SHP77 (cell line): ENCODE measurements around the gene ADRB1.

Source experiments
- DNase-seq, 2 experiments: peaks; one replicate each; lab custom pipeline; 2025; lab: John Stamatoyannopoulos, UW

Gene ADRB1

DNA sequence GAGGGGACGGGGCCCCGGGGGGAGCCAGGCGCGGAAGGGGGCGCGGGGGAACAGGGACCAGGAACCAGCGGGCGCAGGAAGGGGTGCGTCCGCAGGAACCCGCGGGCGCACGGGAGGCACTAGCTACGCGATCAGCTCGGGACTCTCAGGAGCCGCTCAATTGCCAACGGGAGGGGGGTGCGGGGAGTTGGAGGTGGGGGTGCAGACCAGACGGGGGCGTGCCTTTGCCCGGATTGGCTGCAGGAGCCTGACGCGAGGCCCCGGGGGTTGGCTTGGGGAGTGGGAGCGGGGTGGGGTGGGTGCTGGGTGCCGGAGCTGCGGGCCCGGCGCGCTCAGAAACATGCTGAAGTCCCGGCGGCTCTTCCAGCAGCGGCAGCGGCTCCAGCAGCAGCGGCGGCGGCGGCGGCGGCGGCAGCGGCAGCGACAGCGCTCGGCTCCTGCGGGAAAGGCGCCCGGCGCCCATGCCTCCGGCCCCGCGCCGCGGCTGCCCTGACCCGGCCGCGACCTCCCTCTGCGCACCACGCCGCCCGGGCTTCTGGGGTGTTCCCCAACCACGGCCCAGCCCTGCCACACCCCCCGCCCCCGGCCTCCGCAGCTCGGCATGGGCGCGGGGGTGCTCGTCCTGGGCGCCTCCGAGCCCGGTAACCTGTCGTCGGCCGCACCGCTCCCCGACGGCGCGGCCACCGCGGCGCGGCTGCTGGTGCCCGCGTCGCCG, at the start of gene ADRB1:
TSS of gene ADRB1 (plus strand) at position 335 of the 715 bp plus-strand sequence. CDS start at position 602, 267 bp downstream.
- no peak for DNase-seq

DNA sequence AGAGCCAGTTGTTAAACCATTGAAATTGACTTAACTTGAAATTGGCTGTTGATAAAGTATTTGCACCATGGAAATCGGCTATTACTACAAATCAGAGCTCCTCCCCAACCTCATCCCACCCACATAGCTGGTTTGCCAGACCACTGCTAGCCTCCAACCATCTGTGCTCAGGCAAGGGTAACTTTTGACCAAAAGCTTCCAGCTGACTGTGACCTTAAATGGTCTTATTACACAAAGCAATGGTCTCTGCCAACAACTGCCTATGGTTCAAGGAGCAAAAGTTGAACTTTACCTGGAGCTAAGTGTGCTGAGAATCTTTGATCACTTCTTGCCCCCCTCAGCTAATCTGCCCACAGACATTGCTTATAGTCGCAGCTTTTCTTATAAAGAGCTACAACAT, 48.5 kb upstream of the ADRB1 start:
- no peak for DNase-seq

DNA sequence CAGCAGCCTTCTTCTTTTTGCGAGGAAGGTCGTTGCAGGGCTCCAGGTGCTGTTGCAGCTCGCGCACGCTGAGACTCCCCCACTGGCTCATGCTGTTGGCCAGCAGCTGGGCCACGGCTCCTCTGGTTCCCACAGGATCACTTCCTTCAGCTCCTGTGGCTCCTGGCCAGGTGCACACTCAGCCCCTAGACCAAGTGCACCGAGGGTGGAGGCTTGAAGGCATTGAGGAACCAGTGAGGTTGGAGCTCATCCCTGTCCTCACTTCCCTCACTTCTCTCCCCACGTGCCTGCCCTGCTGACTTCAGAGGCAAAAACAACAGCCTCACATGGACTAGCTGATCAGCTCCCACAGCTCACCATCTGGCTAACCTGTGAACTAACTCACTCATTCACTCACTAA, 46.2 kb upstream of the ADRB1 start:
- DNase-seq, result no peak

DNA sequence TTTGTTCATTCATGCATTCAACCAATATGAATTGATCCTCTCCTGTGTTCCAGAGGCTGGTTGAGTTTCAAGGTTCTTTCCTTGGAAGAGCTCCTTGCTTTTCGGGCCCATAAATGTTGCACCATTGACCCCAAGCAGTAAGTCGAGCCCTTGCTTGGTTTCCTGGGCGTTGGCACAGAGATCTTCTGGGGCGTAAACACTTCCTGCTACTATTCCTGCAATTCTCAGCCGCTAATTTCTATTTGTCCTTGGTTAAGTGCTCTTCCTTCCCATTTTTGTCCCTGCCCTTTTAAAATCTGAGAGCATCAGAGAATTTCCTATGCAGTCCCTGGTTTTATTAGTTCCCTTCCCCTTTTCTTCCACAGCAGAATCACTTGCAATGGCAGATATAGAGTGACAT, 44.1 kb upstream of the ADRB1 start:
- DNase-seq, result no peak

DNA sequence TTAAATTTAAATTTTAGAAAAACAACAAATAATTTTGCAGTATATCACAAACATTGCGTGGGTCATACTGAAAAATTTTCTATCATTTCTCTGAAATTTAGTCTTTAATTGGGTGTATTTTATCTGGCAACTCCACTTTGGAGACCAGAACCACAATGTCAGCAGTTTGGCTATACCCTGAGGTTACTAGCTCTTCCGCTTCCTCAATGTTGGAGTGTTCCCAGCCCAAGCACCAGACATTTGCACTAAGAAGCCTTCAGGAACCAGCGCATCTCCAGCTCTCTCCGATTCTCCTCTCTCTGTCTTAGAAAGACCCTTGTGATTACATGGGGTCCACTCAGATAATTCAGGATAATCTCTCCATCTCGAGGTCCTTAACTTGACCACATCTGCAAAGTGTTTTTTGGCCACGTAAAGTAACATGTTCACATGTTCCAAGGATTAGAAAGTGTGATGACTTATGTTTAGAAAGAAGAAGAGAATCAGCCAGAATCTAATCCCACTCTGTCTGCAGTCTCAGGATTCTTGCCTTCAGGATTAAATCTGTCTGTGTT, 43.1 kb upstream of the ADRB1 start:
- no peak for DNase-seq

DNA sequence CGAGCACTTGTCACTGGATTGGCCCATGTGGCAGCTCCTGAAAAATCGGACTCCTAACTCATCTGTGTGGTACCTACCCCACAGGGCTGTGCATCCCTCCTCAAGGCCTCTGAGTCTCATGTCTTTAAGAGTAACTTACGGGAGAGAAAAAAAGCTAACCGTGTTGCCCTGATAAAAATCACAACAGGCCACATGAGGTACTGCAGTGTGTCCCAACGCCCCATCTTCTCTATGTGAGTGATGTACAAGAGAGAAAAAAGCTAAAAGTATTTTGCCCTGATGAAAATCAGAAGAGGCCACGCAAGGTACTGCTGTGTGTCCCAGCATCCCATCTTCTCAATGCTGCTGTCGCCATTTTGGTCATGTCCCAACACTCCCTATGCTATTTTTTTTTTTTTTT, 41.2 kb upstream of the ADRB1 start:
- DNase-seq, result no peak

DNA sequence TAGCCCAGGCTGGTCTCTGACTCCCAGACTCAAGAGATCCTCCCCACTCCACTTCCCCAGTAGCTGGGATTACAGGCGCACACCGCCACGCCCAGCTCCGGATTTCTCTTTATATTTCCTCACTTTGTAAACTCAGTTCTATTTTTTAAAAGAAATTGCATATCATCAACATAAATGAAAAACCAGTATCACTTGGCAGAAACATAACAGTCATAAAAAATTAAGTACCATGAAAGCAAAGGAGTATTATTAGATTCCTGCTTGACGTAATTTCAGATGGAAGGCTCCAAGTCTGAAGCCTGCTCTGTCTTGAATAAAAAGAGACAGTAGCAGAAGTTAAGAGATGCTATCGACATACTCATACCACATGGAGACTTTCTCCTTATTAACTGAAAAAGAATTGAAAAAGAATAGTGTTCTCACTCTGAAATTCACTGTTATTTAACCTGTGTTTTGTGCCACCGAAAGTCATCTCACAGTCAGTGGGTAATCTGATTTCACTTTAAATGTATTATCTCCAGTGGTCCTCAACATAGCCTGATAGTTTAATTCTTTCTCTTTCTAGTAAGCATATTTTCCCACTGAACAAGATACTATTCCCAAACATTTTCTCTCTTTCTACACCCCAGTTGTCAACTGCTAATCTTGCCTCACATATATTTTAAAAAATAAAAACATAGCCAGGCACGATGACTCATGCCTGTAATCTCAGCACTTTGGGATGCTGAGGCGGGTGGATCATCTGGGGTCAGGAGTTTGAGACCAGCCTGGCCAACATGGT, 40.3 kb upstream of the ADRB1 start:
- DNase-seq, result no peak

DNA sequence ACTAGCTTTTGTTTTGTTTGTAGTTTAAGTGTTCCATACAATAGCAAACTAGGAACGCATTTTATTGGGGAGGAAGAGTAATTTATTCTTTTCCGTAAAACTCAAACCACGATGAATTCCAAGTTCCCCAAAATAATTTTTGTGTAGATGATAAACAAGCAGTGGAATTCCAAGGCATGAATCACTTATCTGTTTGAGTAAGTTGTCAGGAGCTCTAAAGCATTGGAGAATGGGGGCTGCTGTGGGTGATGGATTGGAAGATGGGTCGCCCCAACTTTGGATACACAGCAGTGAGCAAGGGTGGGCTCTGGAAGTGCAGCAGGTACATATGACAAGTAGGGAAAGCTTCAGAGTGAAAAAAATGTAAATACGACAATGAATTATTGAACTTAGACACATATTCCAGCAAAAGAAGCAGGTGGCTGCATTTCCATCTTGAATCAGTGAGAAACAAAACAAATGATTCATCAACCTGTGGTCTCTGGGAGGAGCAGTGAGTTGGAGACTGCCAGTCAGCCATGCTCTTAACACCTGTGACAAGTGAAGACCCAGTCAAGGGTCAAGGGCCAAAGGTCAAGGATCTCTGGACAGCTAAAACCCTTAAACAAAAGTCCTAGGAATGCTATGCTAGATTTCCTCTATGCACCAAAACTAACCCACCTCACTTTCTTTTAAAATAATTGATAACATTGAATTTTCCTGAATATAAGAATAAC, 34.2 kb upstream of the ADRB1 start:
- DNase-seq, result no peak

DNA sequence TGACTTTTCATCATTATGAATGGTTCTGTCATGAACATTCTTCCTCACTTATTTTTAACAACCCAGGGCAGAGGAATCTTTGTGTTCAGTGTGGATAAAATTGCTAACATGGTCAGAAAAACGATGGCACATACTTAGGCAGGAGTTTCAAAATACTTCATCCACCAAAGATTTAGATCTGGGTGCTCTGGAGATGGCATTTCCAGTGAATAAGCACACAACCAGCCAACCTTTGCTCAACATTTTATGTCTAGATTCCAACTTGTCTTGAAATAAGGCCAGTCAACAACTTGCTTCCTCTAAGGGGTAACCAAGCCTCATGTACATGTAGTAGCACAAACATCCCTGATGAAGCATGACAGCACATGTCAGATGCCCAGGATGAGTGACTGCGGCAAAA, 33.4 kb upstream of the ADRB1 start:
- no peak for DNase-seq

DNA sequence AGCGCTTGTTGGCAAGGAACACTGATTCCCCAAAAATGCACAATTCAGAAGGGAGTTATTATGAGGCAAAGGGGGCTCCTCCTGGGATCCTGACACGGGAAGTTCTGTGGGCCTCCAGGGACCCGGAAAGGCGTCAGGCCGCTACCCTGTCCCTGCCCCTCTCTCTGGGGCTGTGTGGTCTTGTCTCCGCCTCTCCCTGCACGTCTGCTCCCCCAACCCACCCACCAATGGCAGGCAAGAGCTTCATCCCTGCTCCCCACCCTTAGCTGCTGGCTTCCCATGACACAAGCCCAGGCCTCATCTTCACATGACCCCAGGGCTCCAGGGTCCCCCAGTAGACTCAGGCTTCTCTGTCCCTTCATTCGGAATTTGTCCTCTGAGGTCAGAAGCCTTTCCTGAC, 31.0 kb upstream of the ADRB1 start:
- DNase-seq, result no peak

DNA sequence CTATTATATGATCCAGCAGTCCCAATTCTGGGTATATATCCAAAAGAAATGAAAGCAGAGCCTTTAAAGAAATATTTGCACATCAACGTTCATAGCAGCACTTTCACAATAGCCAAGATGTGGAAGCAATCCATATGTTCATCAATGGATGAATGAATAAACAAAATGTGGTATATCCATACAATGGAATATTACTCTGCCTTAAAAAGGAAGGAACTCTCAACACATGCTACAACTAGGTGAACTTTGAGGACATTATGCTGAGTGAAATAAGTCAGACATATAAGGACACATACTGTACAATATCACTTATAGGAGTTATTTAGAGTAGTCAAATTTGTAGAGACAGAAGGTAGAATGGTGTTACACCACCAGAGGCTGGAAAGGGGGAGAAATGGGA, 28.0 kb upstream of the ADRB1 start:
- DNase-seq, result no peak

DNA sequence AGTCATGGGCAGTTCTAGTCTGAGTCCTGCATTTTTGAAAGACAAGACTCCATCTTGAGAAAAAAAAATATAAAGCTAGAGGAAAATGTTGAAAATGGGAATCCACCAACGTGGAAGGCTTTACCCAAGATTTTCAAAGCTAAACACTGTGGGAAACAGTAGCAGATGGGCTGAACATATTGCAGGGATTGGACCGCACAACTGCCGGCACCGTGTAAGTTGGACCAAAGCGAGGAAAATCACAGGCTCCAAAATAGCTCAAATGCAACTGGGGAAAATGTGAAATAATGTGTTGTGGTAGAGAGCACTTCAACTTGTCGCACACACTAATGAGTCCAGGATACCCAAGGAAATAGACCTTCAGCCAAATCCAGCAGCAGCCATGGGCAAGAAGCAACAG, 26.4 kb upstream of the ADRB1 start:
- no peak for DNase-seq

DNA sequence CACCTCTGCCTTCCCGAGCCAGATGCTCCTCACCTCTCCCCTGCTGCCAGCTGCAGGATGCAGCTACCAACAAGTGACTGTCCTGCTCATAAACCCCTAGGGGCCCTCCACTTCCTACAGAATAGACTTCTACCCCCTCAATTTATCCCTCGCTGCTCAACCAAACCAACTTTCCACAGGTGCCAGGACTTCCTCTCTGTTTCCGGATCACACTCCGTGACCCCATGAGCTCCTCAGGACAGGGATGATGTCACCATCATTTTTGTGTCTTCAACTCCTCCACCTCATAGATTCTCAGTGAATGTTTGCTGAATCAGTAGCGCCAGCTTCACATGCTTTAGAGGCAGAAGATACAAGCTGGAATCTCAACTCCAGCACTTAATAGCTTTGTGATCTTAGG, 25.8 kb upstream of the ADRB1 start:
- DNase-seq, result no peak

DNA sequence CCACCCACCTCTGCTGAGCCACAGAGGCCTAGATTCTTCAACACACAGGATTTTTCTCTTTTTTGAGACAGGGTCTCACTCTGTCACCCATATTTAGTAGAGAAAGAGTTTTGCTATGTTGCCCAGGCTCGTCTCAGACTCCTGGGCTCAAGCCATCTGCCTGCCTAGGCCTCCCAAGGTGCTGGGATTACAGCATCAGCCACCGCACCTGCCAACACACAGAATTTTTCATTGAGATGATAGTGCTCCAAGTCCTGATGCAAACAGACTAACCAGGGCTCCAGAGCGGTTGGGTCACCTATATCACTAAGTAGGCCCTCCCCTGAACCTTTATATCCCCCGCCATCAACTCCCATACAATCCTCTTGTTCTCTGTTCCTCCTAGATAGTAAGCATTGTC, 24.4 kb upstream of the ADRB1 start:
- DNase-seq, result no peak

DNA sequence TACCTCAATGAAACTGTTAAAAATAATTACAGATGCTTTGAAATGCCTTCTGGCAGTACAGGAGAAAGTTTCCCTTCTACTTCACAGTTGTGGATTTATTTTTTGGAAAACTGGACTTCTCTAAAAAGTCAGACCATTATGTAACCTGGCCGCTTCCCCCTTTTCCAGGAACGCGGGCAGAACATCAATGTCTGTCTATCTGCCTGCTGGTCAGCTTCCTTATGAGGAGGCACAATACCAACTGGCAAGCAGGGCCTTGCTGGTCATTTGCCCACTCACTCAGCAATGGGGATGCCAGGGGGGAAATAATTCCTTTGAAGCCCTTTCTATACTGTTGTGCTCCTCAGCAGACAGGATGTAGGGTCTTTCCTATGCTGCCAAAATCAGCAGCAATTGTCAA, 22.5 kb upstream of the ADRB1 start:
- no peak for DNase-seq

DNA sequence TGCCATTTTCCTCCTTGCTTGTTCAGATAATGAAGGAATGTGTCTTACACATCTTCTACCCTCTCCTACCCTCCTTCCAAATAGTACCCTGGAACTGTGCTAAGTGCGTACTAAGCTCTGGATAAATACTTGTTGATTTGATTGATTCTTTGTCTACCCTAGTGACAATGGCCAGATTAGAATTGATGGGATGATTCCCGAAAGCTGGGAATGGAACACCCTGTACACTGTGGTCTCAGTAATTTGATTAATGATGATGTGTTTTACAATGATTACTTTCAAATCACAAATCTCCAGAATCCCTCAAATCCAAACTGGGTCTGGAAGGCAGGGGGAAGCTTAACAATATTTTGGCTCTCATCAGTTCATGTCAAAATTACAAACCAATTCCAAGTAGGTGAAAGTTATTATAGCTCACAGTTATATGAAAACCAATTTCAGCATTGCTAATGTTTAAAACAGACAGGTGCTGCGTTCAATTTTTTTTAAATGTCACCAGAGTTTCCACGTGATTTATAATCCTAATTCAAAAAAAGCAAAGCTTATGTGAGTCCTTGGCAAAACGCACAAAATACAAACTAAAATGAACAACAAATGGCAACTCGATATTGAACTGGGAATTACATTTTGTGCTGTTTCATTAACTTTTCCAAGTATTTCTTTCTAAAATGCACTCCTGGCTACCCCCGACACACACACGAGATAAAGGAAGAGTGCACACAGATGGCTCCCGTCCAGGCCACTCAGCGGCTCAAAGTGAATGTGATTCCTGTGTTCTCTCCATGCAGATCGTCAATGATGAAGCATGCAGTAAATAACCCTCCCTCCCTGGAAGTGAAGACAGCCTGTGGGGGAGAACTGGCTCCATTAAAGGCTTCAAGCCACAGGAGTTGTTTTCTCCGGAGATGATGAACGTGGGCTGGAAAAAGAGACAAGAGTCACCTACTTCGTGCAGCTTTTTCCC, 21.7 kb upstream of the ADRB1 start:
- peak in 1 of 2 experiments; percentile 9 for DNase-seq

DNA sequence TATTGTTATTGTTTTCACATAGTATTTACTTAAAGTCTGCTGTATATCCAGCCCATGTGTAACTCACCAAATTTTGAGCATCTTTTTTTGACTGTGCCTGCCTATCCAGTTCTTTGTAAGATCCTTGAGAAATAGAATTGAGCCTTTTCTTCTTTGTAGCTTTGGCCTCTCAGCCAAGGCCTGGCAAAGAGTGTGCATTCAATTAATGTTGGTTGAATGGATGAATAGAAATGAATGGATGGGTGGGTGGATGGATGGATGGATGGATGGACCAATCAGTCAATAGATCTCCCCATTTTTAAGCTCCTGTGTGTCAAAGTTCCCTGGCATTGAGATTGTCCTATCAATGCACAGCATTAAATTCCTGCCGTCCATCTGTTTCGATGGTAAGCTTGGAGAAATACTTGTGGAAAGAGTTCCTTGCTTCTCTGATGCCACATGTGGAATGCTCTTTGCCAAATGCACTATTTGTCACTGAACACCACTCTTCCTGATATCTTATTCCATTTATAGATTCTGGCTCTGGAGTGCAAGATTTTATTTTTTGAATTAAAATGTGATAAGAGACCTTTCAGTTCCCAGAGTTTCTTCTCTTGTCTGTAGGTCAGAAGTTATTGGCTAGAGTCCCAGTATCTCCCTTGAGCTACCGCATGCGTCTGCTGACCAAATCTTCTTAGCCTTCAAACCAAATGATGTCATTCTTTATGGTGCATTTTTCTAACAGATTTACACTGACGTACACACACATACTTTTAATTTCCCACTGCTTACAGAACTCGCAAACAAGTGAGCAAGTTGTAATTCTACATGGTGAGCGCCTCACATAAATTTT, 20.7 kb upstream of the ADRB1 start:
- no peak for DNase-seq

DNA sequence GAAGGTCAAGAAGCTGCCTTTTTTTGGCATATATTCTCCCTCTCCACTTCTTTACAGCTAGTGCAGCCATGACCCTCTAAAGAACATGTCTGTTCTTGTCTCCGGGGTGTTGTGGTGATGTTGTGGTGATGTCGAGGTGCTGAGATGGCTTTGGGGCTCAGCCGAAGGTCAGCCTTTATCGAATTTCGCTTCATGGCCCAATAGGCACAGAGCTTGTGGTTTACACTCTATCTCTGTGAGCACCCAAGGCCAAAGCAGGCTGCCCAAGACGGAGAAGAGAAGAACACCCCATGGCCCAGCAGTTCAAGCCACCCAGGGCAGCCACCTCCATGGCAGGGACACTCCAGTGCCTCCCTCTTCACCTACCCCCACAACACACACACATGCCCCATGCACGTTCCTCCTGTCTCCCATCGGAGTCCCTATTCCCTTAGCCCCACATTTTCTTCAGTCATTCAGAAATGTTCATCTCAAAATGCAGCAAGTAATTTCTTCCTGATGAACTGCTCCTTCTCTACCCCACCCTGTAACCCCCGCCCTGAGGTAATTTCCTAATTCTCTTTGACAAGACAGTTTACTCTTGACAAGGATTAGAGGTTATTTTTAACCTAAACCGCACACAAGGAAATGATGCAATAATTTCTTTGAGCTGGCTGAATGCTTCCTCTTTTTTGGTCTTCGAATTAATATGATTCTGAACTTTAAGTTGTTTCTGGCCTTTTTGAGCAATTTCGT, 18.6 kb upstream of the ADRB1 start:
- DNase-seq, result no peak

DNA sequence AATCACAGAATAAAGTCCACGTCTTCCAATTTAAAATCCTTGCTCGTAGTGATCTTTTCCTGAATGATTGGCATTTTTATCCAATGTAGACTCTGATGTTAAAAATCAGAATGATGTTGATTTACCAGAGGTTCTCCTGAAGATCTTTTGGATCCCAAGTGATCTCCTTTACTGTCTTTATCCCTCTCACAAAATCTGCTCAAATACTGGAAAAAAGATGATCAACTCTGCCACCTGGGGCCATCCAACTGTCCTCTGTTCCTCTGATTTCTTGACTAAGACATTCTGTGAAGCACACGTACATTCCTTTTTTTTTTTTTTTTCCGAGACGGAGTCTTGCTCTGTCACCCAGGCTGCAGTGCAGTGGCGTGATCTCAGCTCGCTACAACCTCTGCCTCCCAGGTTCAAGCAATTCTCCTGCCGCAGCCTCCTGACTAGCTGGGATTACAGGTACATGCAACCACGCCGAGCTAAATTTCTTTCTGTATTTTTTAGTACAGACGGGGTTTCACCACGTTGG, 18.0 kb upstream of the ADRB1 start:
- DNase-seq, result no peak
